HEK293 (cell line): ENCODE measurements around the gene PHKG2.

Experiments
- BCL11A ChIP-seq: fragments of 450-650 bp; formaldehyde crosslinking; IDR thresholded peaks from 2 replicates; pipeline ENCODE4 v1.5.1; 2016; ENCODE audit warnings: low read depth, missing biosample characterization, missing genetic modification characterization
- IKZF3 ChIP-seq: fragments of 450-650 bp; IDR thresholded peaks from 2 replicates; pipeline ENCODE4 v1.5.0; 2018; ENCODE audit warnings: missing biosample characterization, mild to moderate bottlenecking, missing genetic modification characterization, moderate library complexity
- KLF16 ChIP-seq: fragments of 450-650 bp; formaldehyde crosslinking; IDR thresholded peaks from 2 replicates; pipeline ENCODE4 v1.5.1; 2017; ENCODE audit warnings: missing biosample characterization, missing genetic modification characterization
- OVOL3 ChIP-seq: fragments of 450-650 bp; formaldehyde crosslinking; IDR thresholded peaks from 2 replicates; pipeline ENCODE4 v1.5.1; 2016; ENCODE audit warnings: missing biosample characterization, missing genetic modification characterization
- RBAK ChIP-seq: fragments of 450-650 bp; formaldehyde crosslinking; IDR thresholded peaks from 2 replicates; pipeline ENCODE4 v1.5.1; 2016; ENCODE audit warnings: missing biosample characterization, missing genetic modification characterization
- YY1 ChIP-seq: fragments of 450-650 bp; formaldehyde crosslinking; IDR thresholded peaks from 2 replicates; pipeline ENCODE4 v1.5.1; 2018; ENCODE audit warnings: missing biosample characterization, missing genetic modification characterization
- ZBTB20 ChIP-seq: fragments of 450-650 bp; formaldehyde crosslinking; IDR thresholded peaks from 2 replicates; pipeline ENCODE4 v1.5.1; 2016; ENCODE audit warnings: missing biosample characterization, missing genetic modification characterization
- ZBTB21 ChIP-seq: fragments of 450-650 bp; formaldehyde crosslinking; IDR thresholded peaks from 2 replicates; pipeline ENCODE4 v1.5.1; 2017; ENCODE audit warnings: missing biosample characterization, missing genetic modification characterization
- ZBTB8A ChIP-seq: fragments of 450-650 bp; formaldehyde crosslinking; IDR thresholded peaks from 2 replicates; pipeline ENCODE4 v1.5.1; 2016; ENCODE audit warnings: missing biosample characterization, missing genetic modification characterization
- ZNF10 ChIP-seq: fragments of 450-650 bp; formaldehyde crosslinking; IDR thresholded peaks from 2 replicates; pipeline ENCODE4 v1.5.1; 2017; ENCODE audit warnings: missing biosample characterization, missing genetic modification characterization
- ZNF146 ChIP-seq: fragments of 450-650 bp; formaldehyde crosslinking; IDR thresholded peaks from 2 replicates; pipeline ENCODE4 v1.5.1; 2016; ENCODE audit warnings: missing biosample characterization, missing genetic modification characterization
- ZNF2 ChIP-seq: fragments of 450-650 bp; formaldehyde crosslinking; IDR thresholded peaks from 2 replicates; pipeline ENCODE4 v1.5.1; 2016; ENCODE audit warnings: missing biosample characterization, missing genetic modification characterization
- ZNF335 ChIP-seq: fragments of 450-650 bp; formaldehyde crosslinking; conservative IDR thresholded peaks from 2 replicates; pipeline ENCODE4 v1.5.1; 2016; ENCODE audit warnings: missing biosample characterization, missing genetic modification characterization
- ZNF341 ChIP-seq: fragments of 450-650 bp; formaldehyde crosslinking; IDR thresholded peaks from 2 replicates; pipeline ENCODE4; 2016; ENCODE audit warnings: low read depth, missing biosample characterization, missing genetic modification characterization
- ZNF510 ChIP-seq: fragments of 450-650 bp; formaldehyde crosslinking; IDR thresholded peaks from 2 replicates; pipeline ENCODE4 v1.5.1; 2018; ENCODE audit warnings: mild to moderate bottlenecking, missing genetic modification characterization, missing biosample characterization; ENCODE audit not compliant: insufficient replicate concordance
- ZNF549 ChIP-seq: fragments of 450-650 bp; IDR thresholded peaks from 2 replicates; pipeline ENCODE4 v1.5.1; 2018; ENCODE audit warnings: missing biosample characterization, missing genetic modification characterization, mild to moderate bottlenecking, inconsistent platforms, moderate library complexity
- ZNF600 ChIP-seq: fragments of 450-650 bp; formaldehyde crosslinking; IDR thresholded peaks from 2 replicates; pipeline ENCODE4 v1.5.1; 2016; ENCODE audit warnings: missing biosample characterization, missing genetic modification characterization
- ZNF677 ChIP-seq: fragments of 450-650 bp; IDR thresholded peaks from 2 replicates; pipeline ENCODE4 v1.5.0; 2018; ENCODE audit warnings: missing biosample characterization, mild to moderate bottlenecking, missing genetic modification characterization, moderate library complexity
- ZXDB ChIP-seq: fragments of 450-650 bp; formaldehyde crosslinking; IDR thresholded peaks from 2 replicates; pipeline ENCODE4 v1.5.1; 2016; ENCODE audit warnings: missing biosample characterization, missing genetic modification characterization
- TF ChIP-seq, protein P1 (sequence below): fragments of 450-650 bp; formaldehyde crosslinking; IDR thresholded peaks from 2 replicates; pipeline ENCODE4 v1.5.1; 2016; ENCODE audit warnings: missing biosample characterization, missing genetic modification characterization
- TF ChIP-seq, protein P2 (sequence below): fragments of 450-650 bp; formaldehyde crosslinking; IDR thresholded peaks from 2 replicates; pipeline ENCODE4 v1.5.1; 2016; ENCODE audit warnings: missing biosample characterization, missing genetic modification characterization
- TF ChIP-seq, protein P3 (sequence below): fragments of 450-650 bp; formaldehyde crosslinking; IDR thresholded peaks from 2 replicates; pipeline ENCODE4 v1.5.1; 2016; ENCODE audit warnings: missing biosample characterization, missing genetic modification characterization
- TF ChIP-seq, protein P4 (sequence below): fragments of 450-650 bp; formaldehyde crosslinking; IDR thresholded peaks from 2 replicates; pipeline ENCODE4 v1.5.1; 2017; ENCODE audit warnings: missing biosample characterization, missing genetic modification characterization
- TF ChIP-seq, protein P5 (sequence below): fragments of 450-650 bp; formaldehyde crosslinking; IDR thresholded peaks from 2 replicates; pipeline ENCODE4 v1.5.1; 2016; ENCODE audit warnings: missing biosample characterization, missing genetic modification characterization

Gene PHKG2

DNA sequence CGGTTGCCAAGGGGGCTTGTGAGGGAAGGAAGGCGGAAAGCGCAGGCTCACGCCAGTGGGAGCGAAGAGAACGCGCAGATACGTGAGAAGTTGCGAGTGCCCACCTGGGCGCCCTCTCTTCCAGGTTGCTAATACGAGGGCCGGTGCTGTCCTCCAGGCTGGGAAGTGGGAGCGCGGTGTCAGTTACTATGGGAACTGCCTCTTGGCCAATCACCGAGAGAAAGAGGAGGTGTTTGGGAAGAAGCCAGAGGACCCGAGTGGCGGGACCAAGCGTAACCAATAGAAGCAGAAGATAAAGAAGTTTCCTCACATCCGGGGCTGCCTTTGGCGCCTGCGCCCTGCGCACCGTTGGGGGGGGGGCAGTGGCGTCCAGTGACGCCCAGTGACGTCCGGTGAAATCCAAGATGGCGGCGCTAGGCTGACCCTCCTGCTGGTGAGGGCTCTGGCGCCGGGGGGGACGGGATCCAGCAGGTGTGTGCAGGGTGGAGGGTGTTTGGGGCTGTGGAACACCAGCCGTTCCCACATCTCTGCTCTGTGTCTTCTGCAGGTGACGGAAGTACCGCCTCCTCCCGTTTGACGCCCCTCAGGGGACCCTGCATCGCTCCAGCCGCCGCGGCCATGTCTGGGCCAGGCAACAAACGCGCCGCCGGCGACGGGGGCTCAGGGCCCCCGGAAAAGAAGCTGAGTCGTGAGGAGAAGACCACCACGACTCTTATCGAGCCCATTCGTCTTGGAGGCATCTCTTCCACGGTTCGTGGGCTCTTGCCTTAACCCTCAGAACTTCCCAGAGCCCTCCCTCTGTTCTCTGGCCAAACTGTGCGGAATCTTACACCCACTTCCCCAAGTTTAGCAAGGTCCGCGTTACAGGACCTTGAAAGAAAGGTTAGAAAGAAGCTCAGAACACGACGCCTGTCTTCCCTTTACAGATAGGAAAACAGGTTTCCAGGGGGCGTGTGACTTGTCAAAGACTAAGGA is 14.0 kb downstream of the PHKG2 start, which contains the start of the genes CFAP119 and RNF40 (continued):
- TF ChIP-seq ZNF549 (tag by site-specific recombination): no peak
- TF ChIP-seq, protein P1, sequence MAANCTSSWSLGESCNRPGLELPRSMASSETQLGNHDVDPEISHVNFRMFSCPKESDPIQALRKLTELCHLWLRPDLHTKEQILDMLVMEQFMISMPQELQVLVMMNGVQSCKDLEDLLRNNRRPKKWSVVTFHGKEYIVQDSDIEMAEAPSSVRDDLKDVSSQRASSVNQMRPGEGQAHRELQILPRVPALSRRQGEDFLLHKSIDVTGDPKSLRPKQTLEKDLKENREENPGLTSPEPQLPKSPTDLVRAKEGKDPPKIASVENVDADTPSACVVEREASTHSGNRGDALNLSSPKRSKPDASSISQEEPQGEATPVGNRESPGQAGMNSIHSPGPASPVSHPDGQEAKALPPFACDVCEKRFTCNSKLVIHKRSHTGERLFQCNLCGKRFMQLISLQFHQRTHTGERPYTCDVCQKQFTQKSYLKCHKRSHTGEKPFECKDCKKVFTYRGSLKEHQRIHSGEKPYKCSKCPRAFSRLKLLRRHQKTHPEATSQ: peak; percentile 92
- TF ChIP-seq RBAK (tag by site-specific recombination): no peak
- TF ChIP-seq, protein P2, sequence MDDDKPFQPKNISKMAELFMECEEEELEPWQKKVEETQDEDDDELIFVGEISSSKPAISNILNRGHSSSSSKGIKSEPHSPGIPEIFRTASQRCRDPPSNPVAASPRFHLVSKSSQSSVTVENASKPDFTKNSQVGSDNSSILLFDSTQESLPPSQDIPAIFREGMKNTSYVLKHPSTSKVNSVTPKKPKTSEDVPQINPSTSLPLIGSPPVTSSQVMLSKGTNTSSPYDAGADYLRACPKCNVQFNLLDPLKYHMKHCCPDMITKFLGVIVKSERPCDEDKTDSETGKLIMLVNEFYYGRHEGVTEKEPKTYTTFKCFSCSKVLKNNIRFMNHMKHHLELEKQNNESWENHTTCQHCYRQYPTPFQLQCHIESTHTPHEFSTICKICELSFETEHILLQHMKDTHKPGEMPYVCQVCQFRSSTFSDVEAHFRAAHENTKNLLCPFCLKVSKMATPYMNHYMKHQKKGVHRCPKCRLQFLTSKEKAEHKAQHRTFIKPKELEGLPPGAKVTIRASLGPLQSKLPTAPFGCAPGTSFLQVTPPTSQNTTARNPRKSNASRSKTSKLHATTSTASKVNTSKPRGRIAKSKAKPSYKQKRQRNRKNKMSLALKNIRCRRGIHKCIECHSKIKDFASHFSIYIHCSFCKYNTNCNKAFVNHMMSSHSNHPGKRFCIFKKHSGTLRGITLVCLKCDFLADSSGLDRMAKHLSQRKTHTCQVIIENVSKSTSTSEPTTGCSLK (tag by site-specific recombination): no peak
- TF ChIP-seq, protein P3, sequence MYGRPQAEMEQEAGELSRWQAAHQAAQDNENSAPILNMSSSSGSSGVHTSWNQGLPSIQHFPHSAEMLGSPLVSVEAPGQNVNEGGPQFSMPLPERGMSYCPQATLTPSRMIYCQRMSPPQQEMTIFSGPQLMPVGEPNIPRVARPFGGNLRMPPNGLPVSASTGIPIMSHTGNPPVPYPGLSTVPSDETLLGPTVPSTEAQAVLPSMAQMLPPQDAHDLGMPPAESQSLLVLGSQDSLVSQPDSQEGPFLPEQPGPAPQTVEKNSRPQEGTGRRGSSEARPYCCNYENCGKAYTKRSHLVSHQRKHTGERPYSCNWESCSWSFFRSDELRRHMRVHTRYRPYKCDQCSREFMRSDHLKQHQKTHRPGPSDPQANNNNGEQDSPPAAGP (tag by site-specific recombination): peak; percentile 61
- TF ChIP-seq, protein P4, sequence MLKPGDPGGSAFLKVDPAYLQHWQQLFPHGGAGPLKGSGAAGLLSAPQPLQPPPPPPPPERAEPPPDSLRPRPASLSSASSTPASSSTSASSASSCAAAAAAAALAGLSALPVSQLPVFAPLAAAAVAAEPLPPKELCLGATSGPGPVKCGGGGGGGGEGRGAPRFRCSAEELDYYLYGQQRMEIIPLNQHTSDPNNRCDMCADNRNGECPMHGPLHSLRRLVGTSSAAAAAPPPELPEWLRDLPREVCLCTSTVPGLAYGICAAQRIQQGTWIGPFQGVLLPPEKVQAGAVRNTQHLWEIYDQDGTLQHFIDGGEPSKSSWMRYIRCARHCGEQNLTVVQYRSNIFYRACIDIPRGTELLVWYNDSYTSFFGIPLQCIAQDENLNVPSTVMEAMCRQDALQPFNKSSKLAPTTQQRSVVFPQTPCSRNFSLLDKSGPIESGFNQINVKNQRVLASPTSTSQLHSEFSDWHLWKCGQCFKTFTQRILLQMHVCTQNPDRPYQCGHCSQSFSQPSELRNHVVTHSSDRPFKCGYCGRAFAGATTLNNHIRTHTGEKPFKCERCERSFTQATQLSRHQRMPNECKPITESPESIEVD (tag by site-specific recombination): no peak
- TF ChIP-seq ZNF341 (tag by site-specific recombination): peak; percentile 73; the same call in 1 of the 2 replicates
- peak; percentile 90 for TF ChIP-seq ZBTB21 (tag by site-specific recombination)
- TF ChIP-seq BCL11A (tag by site-specific recombination): peak; percentile 81
- no peak for TF ChIP-seq OVOL3 (tag by site-specific recombination)
- TF ChIP-seq ZNF600 (tag by site-specific recombination): peak; percentile 85; the same call in 1 of the 2 replicates
- no peak for TF ChIP-seq ZNF510 (tag by site-specific recombination)
- TF ChIP-seq ZNF335 (tag by site-specific recombination): peak; percentile 96
- TF ChIP-seq ZNF10 (tag by site-specific recombination): peak; percentile 69; the same call in 1 of the 2 replicates
- TF ChIP-seq ZXDB (tag by site-specific recombination): peak; percentile 80
- TF ChIP-seq KLF16 (tag by site-specific recombination): peak; percentile 15; the same call in 1 of the 2 replicates
- peak; percentile 11; the same call in 1 of the 2 replicates for TF ChIP-seq ZNF2 (tag by site-specific recombination)
- peak; percentile 26; the same call in 1 of the 2 replicates for TF ChIP-seq ZBTB20 (tag by site-specific recombination)
- TF ChIP-seq, protein P5, sequence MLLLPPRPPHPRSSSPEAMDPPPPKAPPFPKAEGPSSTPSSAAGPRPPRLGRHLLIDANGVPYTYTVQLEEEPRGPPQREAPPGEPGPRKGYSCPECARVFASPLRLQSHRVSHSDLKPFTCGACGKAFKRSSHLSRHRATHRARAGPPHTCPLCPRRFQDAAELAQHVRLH: peak; percentile 17; the same call in 1 of the 2 replicates
- peak; percentile 52; the same call in 1 of the 2 replicates for TF ChIP-seq ZNF146
- peak; percentile 42; the same call in 1 of the 2 replicates for TF ChIP-seq ZBTB8A (tag by site-specific recombination)
- TF ChIP-seq YY1 (tag by site-specific recombination): peak; percentile 98
- peak; percentile 92 for TF ChIP-seq IKZF3 (tag by site-specific recombination)
- TF ChIP-seq ZNF677 (tag by site-specific recombination): no peak
